HEK293 (cell line): Measurements from ENCODE around the gene USP44.

Experiments
- ATF2 ChIP-seq: fragments of 450-650 bp; formaldehyde crosslinking; IDR thresholded peaks from 2 replicates; pipeline ENCODE4 v1.5.1; 2016; ENCODE audit warnings: missing biosample characterization, missing genetic modification characterization, low read depth
- BCL11A ChIP-seq: fragments of 450-650 bp; formaldehyde crosslinking; IDR thresholded peaks from 2 replicates; pipeline ENCODE4 v1.5.1; 2016; ENCODE audit warnings: low read depth, missing biosample characterization, missing genetic modification characterization
- GLI4 ChIP-seq: fragments of 450-650 bp; formaldehyde crosslinking; IDR thresholded peaks from 2 replicates; pipeline ENCODE4 v1.5.1; 2016; ENCODE audit warnings: missing biosample characterization, missing genetic modification characterization
- KLF1 ChIP-seq: fragments of 450-650 bp; formaldehyde crosslinking; IDR thresholded peaks from 2 replicates; pipeline ENCODE4 v1.5.1; 2016; ENCODE audit warnings: missing biosample characterization, missing genetic modification characterization
- OSR2 ChIP-seq: fragments of 450-650 bp; formaldehyde crosslinking; IDR thresholded peaks from 2 replicates; pipeline ENCODE4 v1.5.1; 2016; ENCODE audit warnings: missing biosample characterization, missing genetic modification characterization
- OVOL3 ChIP-seq: fragments of 450-650 bp; formaldehyde crosslinking; IDR thresholded peaks from 2 replicates; pipeline ENCODE4 v1.5.1; 2016; ENCODE audit warnings: missing biosample characterization, missing genetic modification characterization
- SP7 ChIP-seq: fragments of 450-650 bp; formaldehyde crosslinking; IDR thresholded peaks from 2 replicates; pipeline ENCODE4 v1.5.1; 2016; ENCODE audit warnings: missing biosample characterization, missing genetic modification characterization
- ZBTB8A ChIP-seq: fragments of 450-650 bp; formaldehyde crosslinking; IDR thresholded peaks from 2 replicates; pipeline ENCODE4 v1.5.1; 2016; ENCODE audit warnings: missing biosample characterization, missing genetic modification characterization
- ZEB2 ChIP-seq: fragments of 450-650 bp; formaldehyde crosslinking; IDR thresholded peaks from 2 replicates; pipeline ENCODE4 v1.5.1; 2016; ENCODE audit warnings: missing biosample characterization, missing genetic modification characterization
- ZNF16 ChIP-seq: fragments of 450-650 bp; formaldehyde crosslinking; IDR thresholded peaks from 2 replicates; pipeline ENCODE4 v1.5.1; 2016; ENCODE audit warnings: low read depth, missing biosample characterization, missing genetic modification characterization
- ZNF214 ChIP-seq: fragments of 450-650 bp; formaldehyde crosslinking; IDR thresholded peaks from 2 replicates; pipeline ENCODE4 v1.5.1; 2017; ENCODE audit warnings: missing biosample characterization, mild to moderate bottlenecking, missing genetic modification characterization, borderline replicate concordance
- ZNF23 ChIP-seq: fragments of 450-650 bp; formaldehyde crosslinking; IDR thresholded peaks from 2 replicates; pipeline ENCODE4 v1.5.1; 2016; ENCODE audit warnings: missing biosample characterization, missing genetic modification characterization, borderline replicate concordance
- ZNF335 ChIP-seq: fragments of 450-650 bp; formaldehyde crosslinking; conservative IDR thresholded peaks from 2 replicates; pipeline ENCODE4 v1.5.1; 2016; ENCODE audit warnings: missing biosample characterization, missing genetic modification characterization
- ZNF350 ChIP-seq: fragments of 450-650 bp; formaldehyde crosslinking; IDR thresholded peaks from 2 replicates; pipeline ENCODE4 v1.5.0; 2017; ENCODE audit warnings: missing biosample characterization, mild to moderate bottlenecking, missing genetic modification characterization
- ZNF366 ChIP-seq: fragments of 450-650 bp; formaldehyde crosslinking; conservative IDR thresholded peaks from 2 replicates; pipeline ENCODE4 v1.5.1; 2016; ENCODE audit warnings: missing biosample characterization, missing genetic modification characterization
- ZNF391 ChIP-seq: fragments of 450-650 bp; formaldehyde crosslinking; IDR thresholded peaks from 2 replicates; pipeline ENCODE4 v1.5.1; 2016; ENCODE audit warnings: low read depth, missing biosample characterization, missing genetic modification characterization, borderline replicate concordance
- ZNF423 ChIP-seq: fragments of 450-650 bp; formaldehyde crosslinking; IDR thresholded peaks from 2 replicates; pipeline ENCODE4 v1.5.1; 2016; ENCODE audit warnings: missing biosample characterization, missing genetic modification characterization
- ZNF514 ChIP-seq: fragments of 450-650 bp; formaldehyde crosslinking; IDR thresholded peaks from 2 replicates; pipeline ENCODE4 v1.5.1; 2016; ENCODE audit warnings: missing biosample characterization, missing genetic modification characterization
- ZNF600 ChIP-seq: fragments of 450-650 bp; formaldehyde crosslinking; IDR thresholded peaks from 2 replicates; pipeline ENCODE4 v1.5.1; 2016; ENCODE audit warnings: missing biosample characterization, missing genetic modification characterization
- ZNF624 ChIP-seq: fragments of 450-650 bp; formaldehyde crosslinking; IDR thresholded peaks from 2 replicates; pipeline ENCODE4 v1.5.1; 2017; ENCODE audit warnings: missing biosample characterization, missing genetic modification characterization
- ZNF629 ChIP-seq: fragments of 450-650 bp; formaldehyde crosslinking; IDR thresholded peaks from 2 replicates; pipeline ENCODE4 v1.5.1; 2017; ENCODE audit warnings: missing biosample characterization, missing genetic modification characterization
- ZNF654 ChIP-seq: fragments of 450-650 bp; formaldehyde crosslinking; IDR thresholded peaks from 2 replicates; pipeline ENCODE4 v1.5.1; 2016; ENCODE audit warnings: low read depth, missing biosample characterization, missing genetic modification characterization
- ZNF664 ChIP-seq: fragments of 450-650 bp; formaldehyde crosslinking; IDR thresholded peaks from 2 replicates; pipeline ENCODE4 v1.5.1; 2016; ENCODE audit warnings: missing biosample characterization, missing genetic modification characterization
- ZNF843 ChIP-seq: fragments of 450-650 bp; formaldehyde crosslinking; IDR thresholded peaks from 2 replicates; pipeline ENCODE4 v1.5.1; 2016; ENCODE audit warnings: missing biosample characterization, missing genetic modification characterization
- ZSCAN30 ChIP-seq: fragments of 450-650 bp; IDR thresholded peaks from 2 replicates; pipeline ENCODE4 v1.5.1; 2018; ENCODE audit warnings: missing biosample characterization, mild to moderate bottlenecking, missing genetic modification characterization, moderate library complexity
- TF ChIP-seq, protein P1 (sequence below): fragments of 450-650 bp; formaldehyde crosslinking; IDR thresholded peaks from 2 replicates; pipeline ENCODE4 v1.5.1; 2016; ENCODE audit warnings: missing biosample characterization, missing genetic modification characterization
- TF ChIP-seq, protein P2 (sequence below): fragments of 450-650 bp; formaldehyde crosslinking; IDR thresholded peaks from 2 replicates; pipeline ENCODE4 v1.5.1; 2016; ENCODE audit warnings: missing biosample characterization, missing genetic modification characterization
- TF ChIP-seq, protein P3 (sequence below): fragments of 450-650 bp; formaldehyde crosslinking; IDR thresholded peaks from 2 replicates; pipeline ENCODE4 v1.5.1; 2016; ENCODE audit warnings: missing biosample characterization, missing genetic modification characterization
- TF ChIP-seq, protein P4 (sequence below): fragments of 450-650 bp; IDR thresholded peaks from 2 replicates; pipeline ENCODE4 v1.5.1; 2018; ENCODE audit warnings: missing biosample characterization, missing genetic modification characterization
- TF ChIP-seq, protein P5 (sequence below): fragments of 450-650 bp; formaldehyde crosslinking; IDR thresholded peaks from 2 replicates; pipeline ENCODE4 v1.5.1; 2016; ENCODE audit warnings: missing biosample characterization, missing genetic modification characterization
- TF ChIP-seq, protein P6 (sequence below): fragments of 450-650 bp; formaldehyde crosslinking; IDR thresholded peaks from 2 replicates; pipeline ENCODE4 v1.5.1; 2016; ENCODE audit warnings: missing biosample characterization, missing genetic modification characterization

Gene USP44

DNA sequence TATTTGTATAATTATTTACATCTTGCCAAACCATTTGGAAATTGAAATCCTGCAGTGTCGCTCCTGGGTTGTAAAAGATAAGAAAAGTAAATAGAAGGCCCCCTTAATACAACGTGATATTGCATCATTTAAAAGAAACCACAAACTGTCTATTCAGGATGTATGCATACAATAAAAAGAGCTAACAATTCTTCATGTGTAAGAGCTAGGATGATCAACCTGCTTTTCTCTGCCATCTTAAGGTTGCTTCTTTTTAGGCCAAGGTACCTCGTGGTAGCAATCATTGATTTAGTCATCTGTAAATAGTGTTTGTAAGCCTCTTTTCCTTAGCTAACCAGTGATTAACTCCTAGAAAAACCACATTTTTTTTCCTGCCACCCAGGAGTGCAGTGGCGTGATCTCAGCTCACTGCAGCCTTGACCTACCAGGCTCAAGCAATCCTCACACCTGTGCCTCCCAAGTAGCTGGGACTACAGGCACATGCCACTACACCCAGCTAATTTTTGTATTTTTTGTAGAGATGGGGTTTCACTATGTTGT, 3.3 kb upstream of the USP44 start (continued):
- TF ChIP-seq OSR2 (peak; percentile 65), GLI4 (tag by site-specific recombination) (no peak), ZNF214 (tag by site-specific recombination) (no peak), BCL11A (no peak), ZNF843 (tag by site-specific recombination) (peak; percentile 48; the same call in 1 of the 2 replicates), ZEB2 (tag by site-specific recombination) (peak; percentile 49; the same call in 1 of the 2 replicates), ZNF16 (tag by site-specific recombination) (no peak), ZNF350 (tag by site-specific recombination) (no peak), ZNF335 (tag by site-specific recombination) (0 out of 2 replicates have a peak, but pooled peaks have one; percentile 19), OVOL3 (tag by site-specific recombination) (no peak), KLF1 (no peak), SP7 (tag by site-specific recombination) (peak; percentile 97), ZBTB8A (no peak), ATF2 (no peak), ZNF624 (tag by site-specific recombination) (no peak), ZNF654 (tag by site-specific recombination) (no peak), ZNF629 (no peak), ZNF664 (tag by site-specific recombination) (no peak), ZNF391 (tag by site-specific recombination) (no peak), ZNF23 (tag by site-specific recombination) (no peak), ZNF600 (tag by site-specific recombination) (no peak), ZNF366 (tag by site-specific recombination) (peak; percentile 46; the same call in 1 of the 2 replicates), ZNF423 (no peak), ZSCAN30 (tag by site-specific recombination) (0 out of 2 replicates have a peak, but pooled peaks have one; percentile 7), ZNF514 (tag by site-specific recombination) (no peak)
- TF ChIP-seq, protein P1, sequence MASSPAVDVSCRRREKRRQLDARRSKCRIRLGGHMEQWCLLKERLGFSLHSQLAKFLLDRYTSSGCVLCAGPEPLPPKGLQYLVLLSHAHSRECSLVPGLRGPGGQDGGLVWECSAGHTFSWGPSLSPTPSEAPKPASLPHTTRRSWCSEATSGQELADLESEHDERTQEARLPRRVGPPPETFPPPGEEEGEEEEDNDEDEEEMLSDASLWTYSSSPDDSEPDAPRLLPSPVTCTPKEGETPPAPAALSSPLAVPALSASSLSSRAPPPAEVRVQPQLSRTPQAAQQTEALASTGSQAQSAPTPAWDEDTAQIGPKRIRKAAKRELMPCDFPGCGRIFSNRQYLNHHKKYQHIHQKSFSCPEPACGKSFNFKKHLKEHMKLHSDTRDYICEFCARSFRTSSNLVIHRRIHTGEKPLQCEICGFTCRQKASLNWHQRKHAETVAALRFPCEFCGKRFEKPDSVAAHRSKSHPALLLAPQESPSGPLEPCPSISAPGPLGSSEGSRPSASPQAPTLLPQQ (tag by site-specific recombination), result peak; percentile 94
- TF ChIP-seq, protein P2, sequence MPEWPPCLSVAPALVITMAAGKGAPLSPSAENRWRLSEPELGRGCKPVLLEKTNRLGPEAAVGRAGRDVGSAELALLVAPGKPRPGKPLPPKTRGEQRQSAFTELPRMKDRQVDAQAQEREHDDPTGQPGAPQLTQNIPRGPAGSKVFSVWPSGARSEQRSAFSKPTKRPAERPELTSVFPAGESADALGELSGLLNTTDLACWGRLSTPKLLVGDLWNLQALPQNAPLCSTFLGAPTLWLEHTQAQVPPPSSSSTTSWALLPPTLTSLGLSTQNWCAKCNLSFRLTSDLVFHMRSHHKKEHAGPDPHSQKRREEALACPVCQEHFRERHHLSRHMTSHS, result no peak
- TF ChIP-seq, protein P3, sequence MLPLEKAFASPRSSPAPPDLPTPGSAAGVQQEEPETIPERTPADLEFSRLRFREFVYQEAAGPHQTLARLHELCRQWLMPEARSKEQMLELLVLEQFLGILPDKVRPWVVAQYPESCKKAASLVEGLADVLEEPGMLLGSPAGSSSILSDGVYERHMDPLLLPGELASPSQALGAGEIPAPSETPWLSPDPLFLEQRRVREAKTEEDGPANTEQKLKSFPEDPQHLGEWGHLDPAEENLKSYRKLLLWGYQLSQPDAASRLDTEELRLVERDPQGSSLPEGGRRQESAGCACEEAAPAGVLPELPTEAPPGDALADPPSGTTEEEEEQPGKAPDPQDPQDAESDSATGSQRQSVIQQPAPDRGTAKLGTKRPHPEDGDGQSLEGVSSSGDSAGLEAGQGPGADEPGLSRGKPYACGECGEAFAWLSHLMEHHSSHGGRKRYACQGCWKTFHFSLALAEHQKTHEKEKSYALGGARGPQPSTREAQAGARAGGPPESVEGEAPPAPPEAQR, result 0 out of 2 replicates have a peak, but pooled peaks have one; percentile 44
- TF ChIP-seq, protein P4, sequence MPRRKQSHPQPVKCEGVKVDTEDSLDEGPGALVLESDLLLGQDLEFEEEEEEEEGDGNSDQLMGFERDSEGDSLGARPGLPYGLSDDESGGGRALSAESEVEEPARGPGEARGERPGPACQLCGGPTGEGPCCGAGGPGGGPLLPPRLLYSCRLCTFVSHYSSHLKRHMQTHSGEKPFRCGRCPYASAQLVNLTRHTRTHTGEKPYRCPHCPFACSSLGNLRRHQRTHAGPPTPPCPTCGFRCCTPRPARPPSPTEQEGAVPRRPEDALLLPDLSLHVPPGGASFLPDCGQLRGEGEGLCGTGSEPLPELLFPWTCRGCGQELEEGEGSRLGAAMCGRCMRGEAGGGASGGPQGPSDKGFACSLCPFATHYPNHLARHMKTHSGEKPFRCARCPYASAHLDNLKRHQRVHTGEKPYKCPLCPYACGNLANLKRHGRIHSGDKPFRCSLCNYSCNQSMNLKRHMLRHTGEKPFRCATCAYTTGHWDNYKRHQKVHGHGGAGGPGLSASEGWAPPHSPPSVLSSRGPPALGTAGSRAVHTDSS (tag by site-specific recombination), result no peak
- TF ChIP-seq, protein P5, sequence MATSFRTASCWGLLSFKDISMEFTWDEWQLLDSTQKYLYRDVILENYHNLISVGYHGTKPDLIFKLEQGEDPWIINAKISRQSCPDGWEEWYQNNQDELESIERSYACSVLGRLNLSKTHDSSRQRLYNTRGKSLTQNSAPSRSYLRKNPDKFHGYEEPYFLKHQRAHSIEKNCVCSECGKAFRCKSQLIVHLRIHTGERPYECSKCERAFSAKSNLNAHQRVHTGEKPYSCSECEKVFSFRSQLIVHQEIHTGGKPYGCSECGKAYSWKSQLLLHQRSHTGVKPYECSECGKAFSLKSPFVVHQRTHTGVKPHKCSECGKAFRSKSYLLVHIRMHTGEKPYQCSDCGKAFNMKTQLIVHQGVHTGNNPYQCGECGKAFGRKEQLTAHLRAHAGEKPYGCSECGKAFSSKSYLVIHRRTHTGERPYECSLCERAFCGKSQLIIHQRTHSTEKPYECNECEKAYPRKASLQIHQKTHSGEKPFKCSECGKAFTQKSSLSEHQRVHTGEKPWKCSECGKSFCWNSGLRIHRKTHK (tag by site-specific recombination), result no peak
- TF ChIP-seq, protein P6, sequence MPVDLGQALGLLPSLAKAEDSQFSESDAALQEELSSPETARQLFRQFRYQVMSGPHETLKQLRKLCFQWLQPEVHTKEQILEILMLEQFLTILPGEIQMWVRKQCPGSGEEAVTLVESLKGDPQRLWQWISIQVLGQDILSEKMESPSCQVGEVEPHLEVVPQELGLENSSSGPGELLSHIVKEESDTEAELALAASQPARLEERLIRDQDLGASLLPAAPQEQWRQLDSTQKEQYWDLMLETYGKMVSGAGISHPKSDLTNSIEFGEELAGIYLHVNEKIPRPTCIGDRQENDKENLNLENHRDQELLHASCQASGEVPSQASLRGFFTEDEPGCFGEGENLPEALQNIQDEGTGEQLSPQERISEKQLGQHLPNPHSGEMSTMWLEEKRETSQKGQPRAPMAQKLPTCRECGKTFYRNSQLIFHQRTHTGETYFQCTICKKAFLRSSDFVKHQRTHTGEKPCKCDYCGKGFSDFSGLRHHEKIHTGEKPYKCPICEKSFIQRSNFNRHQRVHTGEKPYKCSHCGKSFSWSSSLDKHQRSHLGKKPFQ (tag by site-specific recombination), result 0 out of 2 replicates have a peak, but pooled peaks have one; percentile 8
